ENCODE measurements around the gene PXK.

The PXK gene

DNA sequence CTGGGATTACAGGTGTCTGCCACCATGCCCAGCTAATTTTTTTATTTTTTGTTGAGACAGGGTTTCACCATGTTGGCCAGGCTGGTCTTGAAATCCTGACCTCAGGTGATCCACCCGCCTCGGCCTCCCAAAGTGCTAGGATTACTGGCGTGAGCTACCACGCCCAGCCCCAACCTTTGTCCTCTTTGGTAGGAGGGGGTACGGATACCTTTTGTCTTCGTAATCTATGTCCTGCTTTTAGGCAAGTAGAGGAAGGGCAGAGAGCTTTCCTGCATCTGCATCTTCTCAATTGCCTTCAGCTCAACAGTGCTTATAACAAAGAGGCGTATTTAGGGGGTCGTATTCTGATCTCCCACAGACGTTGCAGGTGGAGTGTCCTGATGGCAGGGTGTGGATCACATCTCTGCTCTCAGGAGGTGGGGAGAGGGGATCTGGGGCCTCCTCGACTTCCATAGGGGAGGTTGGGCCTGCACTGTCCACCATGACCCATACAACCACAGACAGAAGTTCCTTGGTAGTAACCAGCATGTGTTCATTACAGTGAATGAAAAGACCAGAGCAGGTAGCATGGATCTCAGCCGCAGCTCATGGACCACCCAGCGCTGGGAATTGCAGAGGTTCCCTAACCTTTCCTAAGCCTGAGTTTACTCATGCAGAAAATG is 137.8 kb downstream of the PXK start:
- H3K27me3 ChIP-seq (ENCODE audit: insufficient read depth, low read length, poor library complexity, severe bottlenecking) = no peaks in the 10 kb centered on the region
- H3K79me2 ChIP-seq (ENCODE audit: insufficient read depth, low read length) = no peaks in the 10 kb centered on the region
- no peaks in the 10 kb centered on the region for H3K9me2 ChIP-seq (replicated peaks; ENCODE audit: low read depth, low read length)
- no peak overlapping the region for H3K4me3 ChIP-seq (ENCODE audit: low read length, poor library complexity, severe bottlenecking)
- no peaks in the 10 kb centered on the region for H4K20me1 ChIP-seq (ENCODE audit: insufficient read depth, low read length, poor library complexity, severe bottlenecking)
- H2AFZ ChIP-seq (ENCODE audit: low read length) = no peak overlapping the region
- H3F3A ChIP-seq (ENCODE audit: low read depth) = peaks cover 5% of the 10 kb centered on the region; the same call in 1 of the 2 replicates
- no peaks in the 10 kb centered on the region for H3K9me3 ChIP-seq (ENCODE audit: insufficient read depth, low read depth, low read length)
- peak overlapping the region; percentile 57 for H3K4me2 ChIP-seq (ENCODE audit: low read depth, low read length, poor library complexity, severe bottlenecking)
- no peak overlapping the region for H3K9ac ChIP-seq (ENCODE audit: low read depth, low read length, poor library complexity, severe bottlenecking)
- no peak for TF ChIP-seq EZH2phosphoT487 (IDR thresholded peaks at IDR 0.05; ENCODE audit: borderline replicate concordance)
- TF ChIP-seq, protein P1, sequence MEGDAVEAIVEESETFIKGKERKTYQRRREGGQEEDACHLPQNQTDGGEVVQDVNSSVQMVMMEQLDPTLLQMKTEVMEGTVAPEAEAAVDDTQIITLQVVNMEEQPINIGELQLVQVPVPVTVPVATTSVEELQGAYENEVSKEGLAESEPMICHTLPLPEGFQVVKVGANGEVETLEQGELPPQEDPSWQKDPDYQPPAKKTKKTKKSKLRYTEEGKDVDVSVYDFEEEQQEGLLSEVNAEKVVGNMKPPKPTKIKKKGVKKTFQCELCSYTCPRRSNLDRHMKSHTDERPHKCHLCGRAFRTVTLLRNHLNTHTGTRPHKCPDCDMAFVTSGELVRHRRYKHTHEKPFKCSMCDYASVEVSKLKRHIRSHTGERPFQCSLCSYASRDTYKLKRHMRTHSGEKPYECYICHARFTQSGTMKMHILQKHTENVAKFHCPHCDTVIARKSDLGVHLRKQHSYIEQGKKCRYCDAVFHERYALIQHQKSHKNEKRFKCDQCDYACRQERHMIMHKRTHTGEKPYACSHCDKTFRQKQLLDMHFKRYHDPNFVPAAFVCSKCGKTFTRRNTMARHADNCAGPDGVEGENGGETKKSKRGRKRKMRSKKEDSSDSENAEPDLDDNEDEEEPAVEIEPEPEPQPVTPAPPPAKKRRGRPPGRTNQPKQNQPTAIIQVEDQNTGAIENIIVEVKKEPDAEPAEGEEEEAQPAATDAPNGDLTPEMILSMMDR (conservative IDR thresholded peaks at IDR 0.05; ENCODE audit: low read length) = no peak
- no peaks in the 10 kb centered on the region for H3K36me3 ChIP-seq (ENCODE audit: insufficient read depth, low read length)
- H3K4me1 ChIP-seq (ENCODE audit: insufficient read depth, low read length, poor library complexity, severe bottlenecking) = peaks cover 30% of the 10 kb centered on the region

DNA sequence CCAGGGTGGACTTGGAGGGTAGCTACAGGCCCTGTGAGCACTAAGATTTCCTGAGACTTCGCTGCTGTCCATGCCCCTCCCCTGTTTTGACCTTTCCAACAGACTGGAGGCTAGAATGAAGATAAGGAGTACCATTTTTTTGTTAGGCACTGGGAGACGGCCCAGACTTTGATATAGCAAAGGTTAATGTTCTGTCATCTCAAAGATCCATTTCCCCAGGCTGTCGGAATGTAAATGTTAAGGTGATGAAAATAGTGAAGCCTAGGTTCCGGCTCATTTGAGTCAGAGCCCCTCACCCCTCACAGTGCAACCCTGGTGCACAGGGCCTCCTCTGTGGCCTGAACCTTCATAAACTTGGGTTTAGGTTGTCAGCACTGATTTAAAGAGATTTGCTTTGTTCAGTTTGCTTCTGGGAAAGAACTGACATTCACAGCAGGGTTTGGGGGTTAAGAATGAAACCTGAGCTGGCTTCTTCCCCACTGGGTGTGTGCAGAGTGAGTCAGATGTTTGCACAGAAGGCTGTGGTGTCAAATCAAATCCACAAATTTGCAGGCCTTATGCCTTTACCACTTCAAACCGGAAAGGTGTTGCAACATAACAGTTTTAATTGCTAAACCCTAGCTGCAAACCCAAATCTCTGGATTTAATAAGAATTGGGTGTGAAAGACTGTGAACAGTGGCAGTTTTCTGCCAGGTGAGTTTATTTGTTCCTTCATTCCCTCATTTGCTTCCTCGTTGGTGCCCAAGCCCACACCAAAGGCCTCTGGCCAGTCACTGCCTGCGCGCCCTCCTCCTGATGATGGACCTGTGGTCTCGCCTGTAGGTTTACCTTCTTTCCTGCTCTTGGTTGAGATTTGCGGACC is 138.6 kb downstream of the PXK start:
- TF ChIP-seq, protein P1 (conservative IDR thresholded peaks at IDR 0.05; ENCODE audit: low read length) = no peak
- no peak for TF ChIP-seq EZH2phosphoT487 (IDR thresholded peaks at IDR 0.05; ENCODE audit: borderline replicate concordance)
- no peaks in the 10 kb centered on the region for H3K9me2 ChIP-seq (replicated peaks; ENCODE audit: low read depth, low read length)
- H3F3A ChIP-seq (ENCODE audit: low read depth) = peaks cover 5% of the 10 kb centered on the region; the same call in 1 of the 2 replicates
- peaks cover 30% of the 10 kb centered on the region for H3K4me1 ChIP-seq (ENCODE audit: insufficient read depth, low read length, poor library complexity, severe bottlenecking)
- no peaks in the 10 kb centered on the region for H3K27me3 ChIP-seq (ENCODE audit: insufficient read depth, low read length, poor library complexity, severe bottlenecking)
- peak overlapping the region; percentile 2 for H3K4me3 ChIP-seq (ENCODE audit: low read length, poor library complexity, severe bottlenecking)
- H3K36me3 ChIP-seq (ENCODE audit: insufficient read depth, low read length) = no peaks in the 10 kb centered on the region
- H3K9ac ChIP-seq (ENCODE audit: low read depth, low read length, poor library complexity, severe bottlenecking) = no peak overlapping the region
- H2AFZ ChIP-seq (ENCODE audit: low read length) = no peak overlapping the region
- H3K79me2 ChIP-seq (ENCODE audit: insufficient read depth, low read length) = no peaks in the 10 kb centered on the region
- no peaks in the 10 kb centered on the region for H3K9me3 ChIP-seq (ENCODE audit: insufficient read depth, low read depth, low read length)
- no peaks in the 10 kb centered on the region for H4K20me1 ChIP-seq (ENCODE audit: insufficient read depth, low read length, poor library complexity, severe bottlenecking)
- H3K4me2 ChIP-seq (ENCODE audit: low read depth, low read length, poor library complexity, severe bottlenecking) = peak overlapping the region; percentile 57

DNA sequence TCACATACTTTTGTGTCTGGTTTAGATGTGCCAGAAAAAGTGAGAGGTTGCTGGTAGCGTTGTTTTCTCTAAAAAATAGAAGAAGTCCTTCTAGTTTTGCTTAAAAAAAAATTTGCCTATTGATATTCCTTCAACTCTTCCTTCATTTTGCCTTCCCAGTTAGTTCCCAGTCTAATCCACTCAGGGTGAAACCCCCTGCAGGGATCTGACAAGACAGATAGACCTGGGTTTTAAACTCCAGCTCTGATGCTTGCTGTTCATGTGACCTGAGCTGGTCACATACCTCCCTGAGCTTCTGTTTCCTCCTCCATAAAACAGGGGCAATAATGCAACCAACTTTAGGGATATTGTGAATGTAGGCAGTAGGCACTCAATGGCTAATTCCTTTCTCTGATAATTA is 140.6 kb downstream of the PXK start:
- H3K9me3 ChIP-seq (ENCODE audit: insufficient read depth, low read depth, low read length) = no peaks in the 10 kb centered on the region
- H3K27me3 ChIP-seq (ENCODE audit: insufficient read depth, low read length, poor library complexity, severe bottlenecking) = no peaks in the 10 kb centered on the region
- H3K4me3 ChIP-seq (ENCODE audit: low read length, poor library complexity, severe bottlenecking) = no peak overlapping the region
- H3K36me3 ChIP-seq (ENCODE audit: insufficient read depth, low read length) = no peaks in the 10 kb centered on the region
- H3K9ac ChIP-seq (ENCODE audit: low read depth, low read length, poor library complexity, severe bottlenecking) = no peak overlapping the region
- H3K9me2 ChIP-seq (replicated peaks; ENCODE audit: low read depth, low read length) = no peaks in the 10 kb centered on the region
- H4K20me1 ChIP-seq (ENCODE audit: insufficient read depth, low read length, poor library complexity, severe bottlenecking) = no peaks in the 10 kb centered on the region
- TF ChIP-seq, protein P1 (conservative IDR thresholded peaks at IDR 0.05; ENCODE audit: low read length) = no peak
- no peak for TF ChIP-seq EZH2phosphoT487 (IDR thresholded peaks at IDR 0.05; ENCODE audit: borderline replicate concordance)
- peaks cover 5% of the 10 kb centered on the region; the same call in 1 of the 2 replicates for H3F3A ChIP-seq (ENCODE audit: low read depth)
- H2AFZ ChIP-seq (ENCODE audit: low read length) = no peak overlapping the region
- no peak overlapping the region for H3K4me2 ChIP-seq (ENCODE audit: low read depth, low read length, poor library complexity, severe bottlenecking)
- peaks cover 30% of the 10 kb centered on the region for H3K4me1 ChIP-seq (ENCODE audit: insufficient read depth, low read length, poor library complexity, severe bottlenecking)
- H3K79me2 ChIP-seq (ENCODE audit: insufficient read depth, low read length) = no peaks in the 10 kb centered on the region

All from Loucy (cell line).